Activated B cell treated with CpG ODN at 0.5 μM for 24 hours (primary cell): Measurements from ENCODE around the gene CAMTA1. TPM values are rescaled to one million over a fixed set of nuclear protein-coding genes. Genes with fewer than 3 reads are reported as not detected.
"Not testable (repeated sequence)": the region's sequence is repeated elsewhere in the genome, so short reads cannot be mapped to it uniquely, and the experiment has no call there.

ENCODE experiments used
- ATAC-seq: fragments of 200-7000 bp; cut with Tn5 transposase; one replicate; pipeline ENCODE4 v1.10.0; 2021; ENCODE audit warnings: low read depth, mild to moderate bottlenecking, moderate library complexity
- CTCF ChIA-PET: fragments of 350-600 bp; sonication (Branson Sonifier 250); formaldehyde crosslinking; loops from one replicate; lab custom pipeline; 2021; ENCODE audit warnings: antibody characterized with exemption; lab: Charles Lee
- POLR2A ChIA-PET: fragments of 350-600 bp; sonication (Branson Sonifier 250); formaldehyde crosslinking; loops from one replicate; lab custom pipeline; 2021; ENCODE audit warnings: antibody characterized with exemption; lab: Charles Lee
- DNase-seq: peaks from one replicate; pipeline ENCODE4 v3.0.0; 2022
- H3K27ac Mint-ChIP-seq: one replicate; pipeline ENCODE4 v1.8.0; 2020; ENCODE audit warnings: mixed read lengths
- H3K27me3 Mint-ChIP-seq: one replicate; pipeline ENCODE4 v1.8.0; 2021; ENCODE audit warnings: mixed read lengths
- H3K36me3 Mint-ChIP-seq: one replicate; pipeline ENCODE4 v1.8.0; 2021; ENCODE audit warnings: low read depth, mixed read lengths
- H3K4me1 Mint-ChIP-seq: one replicate; pipeline ENCODE4 v1.8.0; 2021; ENCODE audit warnings: mixed read lengths
- H3K4me3 Mint-ChIP-seq: one replicate; pipeline ENCODE4 v1.8.0; 2020; ENCODE audit warnings: mild to moderate bottlenecking, mixed read lengths
- H3K9me3 Mint-ChIP-seq: one replicate; pipeline ENCODE4 v1.8.0; 2020; ENCODE audit warnings: mixed read lengths
- intact Hi-C: fragments of 100-400 bp; cut with micrococcal nuclease; formaldehyde crosslinking; loops from one replicate; pipeline ENCODE4 v1.15.1; 2024
- total RNA-seq: library from RNA; stranded (reverse); gene quantifications from 2 replicates; pipeline ENCODE4 v1.2.3, GENCODE V29; 2022
- TF ChIP-seq, protein P1 (sequence below): fragments of 200-600 bp; IDR thresholded peaks from one replicate; pipeline ENCODE4 v1.8.0; 2022; ENCODE audit warnings: antibody characterized with exemption, mild to moderate bottlenecking

The CAMTA1 gene
- total RNA-seq, 1 donor from 2014 or later = 49.8 TPM

DNA sequence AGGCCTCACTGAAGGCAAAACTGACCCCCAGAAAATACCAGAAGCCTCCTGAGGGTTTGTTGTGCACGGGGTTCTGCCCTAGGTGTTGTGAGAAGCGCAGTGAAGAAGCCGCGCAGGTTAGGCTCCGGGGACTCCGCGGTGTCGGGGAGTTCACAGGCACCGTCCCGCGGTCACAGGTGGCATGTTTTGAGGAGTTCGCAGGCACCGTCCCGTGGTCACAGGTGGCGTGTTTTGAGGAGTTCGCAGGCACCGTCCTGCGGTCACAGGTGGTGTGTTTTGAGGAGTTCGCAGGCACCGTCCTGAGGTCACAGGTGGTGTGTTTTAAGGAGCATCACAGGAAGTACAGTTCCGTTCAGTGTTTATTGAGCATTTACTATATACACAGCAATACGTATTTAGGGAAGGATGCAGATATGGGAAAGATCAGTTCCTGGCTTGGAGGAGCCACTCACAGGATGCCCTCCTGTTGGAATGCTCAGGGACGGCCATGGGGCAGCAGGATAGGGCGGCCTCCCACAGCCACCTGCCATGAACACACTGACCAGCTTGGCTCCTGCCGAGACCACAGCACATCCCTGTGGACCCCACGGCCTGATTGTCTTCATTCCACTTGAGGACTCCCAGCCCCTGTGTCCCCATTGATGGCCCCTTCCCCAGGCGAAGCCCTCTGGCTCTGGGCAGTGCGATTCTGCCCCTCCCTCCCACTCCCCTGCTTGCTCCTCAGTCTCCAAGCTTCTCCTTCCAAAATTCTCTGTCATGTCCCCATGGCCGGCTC lies 899.8 kb downstream of the CAMTA1 start:
- Mint-ChIP-seq H3K27ac (no peak overlapping the region), H3K4me3 (no peak overlapping the region), H3K4me1 (no peaks in the 10 kb centered on the region), H3K36me3 (no peaks in the 10 kb centered on the region), H3K27me3 (peaks cover 14% of the 10 kb centered on the region), H3K9me3 (no peaks in the 10 kb centered on the region)
- CTCF ChIA-PET = no interaction called here
- TF ChIP-seq, protein P1, sequence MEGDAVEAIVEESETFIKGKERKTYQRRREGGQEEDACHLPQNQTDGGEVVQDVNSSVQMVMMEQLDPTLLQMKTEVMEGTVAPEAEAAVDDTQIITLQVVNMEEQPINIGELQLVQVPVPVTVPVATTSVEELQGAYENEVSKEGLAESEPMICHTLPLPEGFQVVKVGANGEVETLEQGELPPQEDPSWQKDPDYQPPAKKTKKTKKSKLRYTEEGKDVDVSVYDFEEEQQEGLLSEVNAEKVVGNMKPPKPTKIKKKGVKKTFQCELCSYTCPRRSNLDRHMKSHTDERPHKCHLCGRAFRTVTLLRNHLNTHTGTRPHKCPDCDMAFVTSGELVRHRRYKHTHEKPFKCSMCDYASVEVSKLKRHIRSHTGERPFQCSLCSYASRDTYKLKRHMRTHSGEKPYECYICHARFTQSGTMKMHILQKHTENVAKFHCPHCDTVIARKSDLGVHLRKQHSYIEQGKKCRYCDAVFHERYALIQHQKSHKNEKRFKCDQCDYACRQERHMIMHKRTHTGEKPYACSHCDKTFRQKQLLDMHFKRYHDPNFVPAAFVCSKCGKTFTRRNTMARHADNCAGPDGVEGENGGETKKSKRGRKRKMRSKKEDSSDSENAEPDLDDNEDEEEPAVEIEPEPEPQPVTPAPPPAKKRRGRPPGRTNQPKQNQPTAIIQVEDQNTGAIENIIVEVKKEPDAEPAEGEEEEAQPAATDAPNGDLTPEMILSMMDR = no peak
- ATAC-seq (no peak), DNase-seq (no peak)
- POLR2A ChIA-PET = no interaction called here
- intact Hi-C loops = no loop called here

DNA sequence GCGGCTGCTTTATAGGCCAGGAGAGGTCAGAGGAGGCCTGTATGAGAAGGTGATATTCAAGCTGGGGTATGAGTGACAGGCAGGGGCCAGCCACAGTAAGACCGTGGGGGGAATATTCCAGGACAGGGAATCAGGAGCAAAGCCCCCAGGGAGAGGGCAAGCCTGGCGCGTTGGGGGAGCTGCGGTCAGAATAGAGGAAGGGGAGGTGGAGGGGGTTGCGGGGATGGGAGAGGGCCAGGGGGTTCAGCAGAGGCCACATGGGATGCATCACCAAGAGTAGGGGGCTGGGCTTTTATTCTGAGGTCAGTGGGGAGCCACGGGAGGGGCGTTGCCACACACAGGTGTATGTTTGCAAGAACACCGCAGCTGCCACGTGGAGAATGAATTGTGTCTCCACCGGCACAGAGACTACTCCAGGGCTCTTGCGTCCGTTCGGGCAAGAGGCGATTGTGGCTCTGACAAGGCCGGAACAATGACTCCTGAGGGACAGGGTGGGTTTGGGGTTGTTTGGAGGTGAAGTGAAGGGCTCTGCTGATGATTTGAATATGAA lies 901.1 kb downstream of the CAMTA1 start:
- intact Hi-C loops = no loop called here
- ChIA-PET CTCF (no interaction called here), POLR2A (no interaction called here)
- no peaks in the 10 kb centered on the region for H3K36me3 Mint-ChIP-seq
- DNase-seq (no peak), ATAC-seq (no peak)
- H3K27ac Mint-ChIP-seq = no peak overlapping the region
- H3K27me3 Mint-ChIP-seq = peaks cover 23% of the 10 kb centered on the region
- H3K9me3 Mint-ChIP-seq = no peaks in the 10 kb centered on the region
- no peak overlapping the region for H3K4me3 Mint-ChIP-seq
- TF ChIP-seq, protein P1 = no peak
- H3K4me1 Mint-ChIP-seq = no peaks in the 10 kb centered on the region

DNA sequence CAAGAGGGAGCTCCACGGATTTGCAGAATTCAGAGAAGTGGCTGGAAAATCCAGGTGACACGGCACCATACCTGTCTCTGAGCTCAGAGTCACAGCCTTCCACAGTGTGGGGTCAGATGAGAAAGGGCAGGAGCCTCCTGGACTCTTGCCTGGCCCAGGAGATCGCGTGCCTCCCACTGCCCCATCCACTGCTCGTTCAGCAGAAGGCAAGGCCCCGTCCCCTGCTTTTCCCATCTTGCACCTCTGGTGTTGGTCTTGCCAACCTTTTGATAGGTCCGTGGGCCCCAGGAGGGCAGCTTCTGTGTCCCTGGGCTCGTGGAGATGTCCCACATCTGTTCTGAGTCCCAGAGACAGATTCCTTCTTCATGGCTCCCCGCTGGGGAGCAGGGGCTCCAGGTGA lies 902.2 kb downstream of the CAMTA1 start:
- peaks cover 26% of the 10 kb centered on the region for H3K27me3 Mint-ChIP-seq
- H3K9me3 Mint-ChIP-seq = no peaks in the 10 kb centered on the region
- ATAC-seq (no peak), DNase-seq (no peak)
- H3K4me3 Mint-ChIP-seq = no peak overlapping the region
- no peaks in the 10 kb centered on the region for H3K36me3 Mint-ChIP-seq
- H3K27ac Mint-ChIP-seq = no peak overlapping the region
- ChIA-PET POLR2A (interaction anchor here (0.6 kb wide), 1 partner anchor 1746 kb away, joined by 3 read pairs; no protein-coding TSS in a partner anchor), CTCF (interaction anchor here (1.5 kb wide), 1 partner anchor 65 kb away, joined by 7 read pairs; no protein-coding TSS in a partner anchor)
- H3K4me1 Mint-ChIP-seq = no peaks in the 10 kb centered on the region
- intact Hi-C loops = no loop called here
- TF ChIP-seq, protein P1 = no peak

DNA sequence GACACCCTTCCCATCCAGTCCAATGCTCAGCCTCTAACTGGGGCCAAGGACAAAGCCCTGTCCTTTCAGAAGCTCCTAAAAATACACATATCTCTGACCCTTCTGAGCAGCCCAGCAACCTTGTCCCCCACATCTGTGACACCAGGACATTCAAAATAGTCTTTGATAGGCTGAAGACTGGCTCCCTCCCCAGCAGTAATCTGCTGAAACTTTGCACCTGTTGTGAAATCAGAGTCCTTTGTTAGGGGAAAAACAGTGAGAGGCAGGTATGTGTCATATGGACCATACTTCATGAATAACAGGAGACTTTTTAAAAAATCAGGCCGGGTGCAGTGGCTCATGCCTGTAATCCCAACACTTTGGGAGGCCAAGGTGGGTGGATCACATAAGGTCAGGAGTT lies 903.4 kb downstream of the CAMTA1 start:
- Mint-ChIP-seq H3K27ac (no peak overlapping the region), H3K27me3 (peaks cover 34% of the 10 kb centered on the region), H3K4me1 (no peaks in the 10 kb centered on the region), H3K4me3 (no peak overlapping the region), H3K9me3 (peaks cover 6% of the 10 kb centered on the region), H3K36me3 (no peaks in the 10 kb centered on the region)
- CTCF ChIA-PET = no interaction called here
- no peak for DNase-seq
- intact Hi-C loops = no loop called here
- TF ChIP-seq, protein P1 = no peak
- no peak for ATAC-seq
- POLR2A ChIA-PET = no interaction called here

DNA sequence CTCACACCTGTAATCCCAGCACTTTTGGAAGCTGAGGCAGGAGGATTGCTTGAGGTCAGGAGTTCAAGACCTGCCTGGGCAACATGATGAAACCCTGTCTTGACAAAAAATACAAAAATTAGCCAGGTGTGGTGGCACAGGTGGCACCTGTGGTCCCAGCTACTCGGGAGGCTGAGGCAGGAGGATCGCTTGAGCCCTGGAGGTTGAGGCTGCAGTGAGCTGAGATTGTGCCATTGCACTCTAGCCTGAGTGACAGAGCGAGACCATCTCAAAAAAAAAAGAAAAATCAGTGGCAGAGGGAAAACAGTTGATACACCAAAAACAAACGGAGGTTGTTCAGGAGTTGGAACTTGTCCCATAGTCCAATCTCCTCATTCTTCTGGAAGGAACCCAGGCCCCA lies 904.1 kb downstream of the CAMTA1 start:
- H3K9me3 Mint-ChIP-seq = peaks cover 11% of the 10 kb centered on the region
- intact Hi-C loops, H3K4me3 Mint-ChIP-seq, H3K36me3 Mint-ChIP-seq, CTCF ChIA-PET, H3K4me1 Mint-ChIP-seq, DNase-seq, ATAC-seq, H3K27ac Mint-ChIP-seq: not testable (repeated sequence)
- POLR2A ChIA-PET = interaction anchor here (0.6 kb wide), 1 partner anchor 51 kb away, joined by 3 read pairs; no protein-coding TSS in a partner anchor
- H3K27me3 Mint-ChIP-seq = peaks cover 36% of the 10 kb centered on the region
